AG09319 (cell line): Measurements from ENCODE around the gene HMX2.

Source experiments
- DNase-seq: peaks from one replicate; pipeline ENCODE4 v3.0.0-alpha.2; 2010; ENCODE audit warnings: low read depth; ENCODE audit errors: extremely low read depth
- CTCF ChIP-seq: IDR thresholded peaks from 2 replicates; pipeline ENCODE4 v1.5.1; 2011; ENCODE audit warnings: low read depth, mild to moderate bottlenecking, inconsistent platforms, low read length, moderate library complexity

The HMX2 gene

GRCh38 chr10:123147635-123148413 lies at the start of gene HMX2:
TSS of gene HMX2 (plus strand) at chr10:123148136. CDS start at chr10:123148379, 243 bp downstream.
- no peak for DNase-seq
- no peak for TF ChIP-seq CTCF

- DNase-seq: no peak
- no peak for TF ChIP-seq CTCF
Measured at GRCh38 chr10:123100030-123100762, 47.7 kb upstream of the HMX2 start.

GRCh38 chr10:123101872-123102271 lies 46.1 kb upstream of the HMX2 start:
- TF ChIP-seq CTCF: no peak
- DNase-seq: no peak

GRCh38 chr10:123102673-123103072 lies 45.3 kb upstream of the HMX2 start:
- no peak for TF ChIP-seq CTCF
- DNase-seq: no peak

- no peak for TF ChIP-seq CTCF
- no peak for DNase-seq
Measured at GRCh38 chr10:123103944-123104343, 44.0 kb upstream of the HMX2 start.

- no peak for TF ChIP-seq CTCF
- DNase-seq: no peak
Measured at GRCh38 chr10:123109466-123109865, 38.5 kb upstream of the HMX2 start.

- no peak for DNase-seq
- no peak for TF ChIP-seq CTCF
Measured at GRCh38 chr10:123117644-123118417, 30.1 kb upstream of the HMX2 start.
